22Rv1 (cell line): ENCODE measurements around the gene EHBP1.

ENCODE experiments used
- CTCF ChIP-seq: fragments of 450-650 bp; IDR thresholded peaks from 2 replicates; pipeline ENCODE4 v1.5.1; 2017; ENCODE audit warnings: mild to moderate bottlenecking
- ZFX ChIP-seq: fragments of 450-650 bp; IDR thresholded peaks from 2 replicates; pipeline ENCODE4 v1.6.1; 2017; ENCODE audit warnings: antibody characterized with exemption, borderline replicate concordance

DNA sequence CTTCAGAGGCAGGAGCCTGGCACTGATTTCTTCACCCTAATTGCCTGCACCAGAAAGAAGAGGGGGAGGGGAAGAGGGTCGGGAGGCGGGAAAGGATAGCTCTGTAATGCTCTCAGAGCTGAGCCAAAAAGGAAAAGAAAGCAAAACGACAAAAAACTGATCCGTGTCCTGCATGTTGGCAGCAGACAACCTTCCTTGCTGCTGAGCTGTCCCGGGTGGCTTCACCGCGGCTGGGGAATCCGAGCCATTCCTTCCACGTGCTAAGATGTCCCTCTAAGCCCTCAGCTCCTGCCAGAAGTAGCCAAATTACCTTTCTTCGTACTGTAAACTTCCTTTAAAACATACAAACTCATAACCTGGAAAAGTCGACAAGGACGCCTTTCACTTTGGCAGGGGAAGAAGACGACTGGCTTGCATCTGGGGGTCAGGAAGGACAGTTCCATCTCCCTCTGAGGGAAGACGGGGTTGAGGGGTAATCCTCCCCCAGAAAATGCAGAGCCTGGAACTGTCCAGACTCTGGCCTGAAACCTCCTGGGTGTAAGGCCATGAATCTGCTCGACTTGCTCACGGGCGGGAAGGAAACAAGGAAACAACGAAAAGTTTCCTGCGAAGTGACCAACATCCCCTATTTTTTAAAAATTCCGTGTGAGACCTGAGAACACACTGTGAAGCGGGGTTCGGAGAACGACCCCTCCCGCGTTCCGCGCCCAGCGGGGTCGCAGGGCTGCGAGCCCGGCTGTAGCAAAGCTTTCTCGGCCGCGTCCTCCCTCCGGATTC, 352.8 kb downstream of the EHBP1 start:
- TF ChIP-seq CTCF = no peak
- TF ChIP-seq ZFX = no peak
